Tibial artery (tissue), 4 donors: ENCODE data around the gene PHF19.

Experiments
- DNase-seq, 2 donors: peaks; one replicate each; pipeline ENCODE4 v3.0.0-alpha.2; 2019
- H3K27ac ChIP-seq, 2 donors: fragments of 200-600 bp; sonication (generic) in 1 of 2; 1 replicate in 1 of 2; 2 replicates in 1 of 2; pipeline ENCODE4 v1.5.1; 2018 to 2019; ENCODE audit warnings: mild to moderate bottlenecking in 1 of 2
- H3K27me3 ChIP-seq, 2 donors: fragments of 200-600 bp; sonication (generic) in 1 of 2; one replicate each; pipeline versions ENCODE4 v1.5.1 to v1.6.0; 2016 to 2019
- H3K36me3 ChIP-seq, 3 donors: fragments of 200-600 bp; sonication (generic) in 2 of 3; one replicate each; pipeline ENCODE4 v1.5.1; 2016 to 2019; ENCODE audit warnings: mild to moderate bottlenecking in 2 of 3
- H3K4me1 ChIP-seq, 4 donors: fragments of 200-600 bp; sonication (generic) in 2 of 4; 1 replicate in 3 of 4; 2 replicates in 1 of 4; pipeline ENCODE4 v1.5.1; 2016 to 2019
- H3K4me3 ChIP-seq, 2 donors: fragments of 200-600 bp; sonication (generic) in 1 of 2; 1 replicate in 1 of 2; 2 replicates in 1 of 2; pipeline ENCODE4 v1.5.1; 2018 to 2019; ENCODE audit warnings: mild to moderate bottlenecking in 2 of 2
- H3K9me3 ChIP-seq, 3 donors: fragments of 200-600 bp; sonication (generic) in 1 of 3; one replicate each; pipeline ENCODE4 v1.5.1; 2016 to 2019
- CTCF ChIP-seq, 2 experiments: fragments of 200-600 bp in 1 of 2; fragments of 450-650 bp in 1 of 2; IDR thresholded peaks; one replicate each; pipeline ENCODE4 v1.5.1; 2017 to 2019; ENCODE audit warnings: antibody characterized with exemption in 2 of 2, mild to moderate bottlenecking in 1 of 2, moderate library complexity in 1 of 2
- intact Hi-C: fragments of 100-400 bp; cut with DNase I; formaldehyde crosslinking; loops from one replicate; pipeline ENCODE4 v1.15.0; 2023; ENCODE audit warnings: low total_unique reads

The PHF19 gene

GRCh38 chr9:120876842-120877240 is at the start of gene PHF19:
Gene PHF19, minus strand, starts transcription at chr9:120877188. Its CDS starts 2,447 bp downstream, at chr9:120874741.
- DNase-seq, result peak in 1 of 2 donors; percentile 76
- peaks cover 0 to 17% (median 6%) of the 10 kb centered on the region in 4 donors for H3K4me1 ChIP-seq
- peak within 1 kb of the TSS; percentile 64 to 90 for H3K4me3 ChIP-seq
- peaks cover 7 to 28% (median 18%) of the 10 kb centered on the region in 3 donors for H3K36me3 ChIP-seq
- no peaks in the 10 kb centered on the region for H3K9me3 ChIP-seq
- no peaks in the 10 kb centered on the region for H3K27me3 ChIP-seq
- peak within 1 kb of the TSS; percentile 93 to 99 for H3K27ac ChIP-seq
- intact Hi-C loops, result loop anchor here (5.0 kb wide), 1 partner anchor 60 kb away; no protein-coding TSS in a partner anchor
- TF ChIP-seq CTCF (IDR thresholded peaks at IDR 0.05), result no peak

GRCh38 chr9:120926397-120926928 is 49.5 kb upstream of the PHF19 start, which contains the start of gene TRAF1:
Gene TRAF1, minus strand, starts transcription at chr9:120926796. Its CDS starts 721 bp downstream, at chr9:120926075.
- Histone ChIP-seq H3K9me3 (no peaks in the 10 kb centered on the region), H3K36me3 (no peaks in the 10 kb centered on the region), H3K27me3 (no peaks in the 10 kb centered on the region), H3K4me3 (peak within 1 kb of the TSS; percentile 19 to 27), H3K27ac (peak within 1 kb of the TSS; percentile 94), H3K4me1 (peaks cover 0 to 93% (median 54%) of the 10 kb centered on the region in 4 donors)
- intact Hi-C loops, result no loop called here
- no peak for TF ChIP-seq CTCF (IDR thresholded peaks at IDR 0.05)
- DNase-seq, result peak in 1 of 2 donors; percentile 69

- peak; percentile 58 to 86 for DNase-seq
- Histone ChIP-seq H3K36me3 (no peaks in the 10 kb centered on the region), H3K27me3 (no peaks in the 10 kb centered on the region), H3K4me1 (peaks cover 0 to 93% (median 52%) of the 10 kb centered on the region in 4 donors), H3K9me3 (no peaks in the 10 kb centered on the region), H3K4me3 (peak overlapping the region; percentile 19 to 27), H3K27ac (peak overlapping the region; percentile 94)
- intact Hi-C loops, result no loop called here
- no peak for TF ChIP-seq CTCF (IDR thresholded peaks at IDR 0.05)
These were observed 48.8 kb upstream of the PHF19 start for GRCh38 chr9:120925535-120926396.

- H3K27me3 ChIP-seq, result no peaks in the 10 kb centered on the region
- TF ChIP-seq CTCF (IDR thresholded peaks at IDR 0.05), result no peak
- peak overlapping the region; percentile 94 for H3K27ac ChIP-seq
- DNase-seq, result no peak
- intact Hi-C loops, result no loop called here
- H3K4me1 ChIP-seq, result peaks cover 0 to 93% (median 52%) of the 10 kb centered on the region in 4 donors
- H3K4me3 ChIP-seq, result peak overlapping the region in 1 of 2 donors; percentile 27
- no peaks in the 10 kb centered on the region for H3K36me3 ChIP-seq
- no peaks in the 10 kb centered on the region for H3K9me3 ChIP-seq
These were observed 47.9 kb upstream of the PHF19 start for GRCh38 chr9:120924698-120925534.

GRCh38 chr9:120923620-120924328 is 46.8 kb upstream of the PHF19 start:
- H3K9me3 ChIP-seq, result no peaks in the 10 kb centered on the region
- H3K27ac ChIP-seq, result peak overlapping the region; percentile 94
- TF ChIP-seq CTCF (IDR thresholded peaks at IDR 0.05), result no peak
- intact Hi-C loops, result no loop called here
- H3K36me3 ChIP-seq, result no peaks in the 10 kb centered on the region
- H3K27me3 ChIP-seq, result no peaks in the 10 kb centered on the region
- H3K4me3 ChIP-seq, result no peak overlapping the region
- H3K4me1 ChIP-seq, result peaks cover 0 to 95% (median 53%) of the 10 kb centered on the region in 4 donors
- no peak for DNase-seq
